ENCODE data around the gene C15orf62. TPM values are rescaled to one million over a fixed set of nuclear protein-coding genes. Genes with fewer than 3 reads are reported as not detected.

C15orf62 gene
- total RNA-seq, 1 donor from 2014 or later = not detected

GRCh38 chr15:40793216-40793989 is 23.6 kb downstream of the C15orf62 start:
- intact Hi-C loops (cut with DNase I) = no loop called here
- DNase-seq (ENCODE audit: low spot score in 2 of 2) = no peak
- Histone ChIP-seq H3K27me3 (no peaks in the 10 kb centered on the region), H3K36me3 (peaks cover 9% of the 10 kb centered on the region in 2 donors), H3K27ac (no peak overlapping the region), H3K4me1 (no peaks in the 10 kb centered on the region), H3K4me3 (no peak overlapping the region), H3K9me3 (no peaks in the 10 kb centered on the region)
- no peak for TF ChIP-seq CTCF (IDR thresholded peaks at IDR 0.05)

- Histone ChIP-seq H3K4me1 (no peaks in the 10 kb centered on the region), H3K27me3 (no peaks in the 10 kb centered on the region), H3K4me3 (no peak overlapping the region), H3K9me3 (no peaks in the 10 kb centered on the region), H3K36me3 (peaks cover 8 to 9% of the 10 kb centered on the region in 2 donors), H3K27ac (no peak overlapping the region)
- DNase-seq (ENCODE audit: low spot score in 2 of 2) = no peak
- no peak for TF ChIP-seq CTCF (IDR thresholded peaks at IDR 0.05)
- intact Hi-C loops (cut with DNase I) = no loop called here
These were observed 26.3 kb downstream of the C15orf62 start for GRCh38 chr15:40796041-40796440.

DNA sequence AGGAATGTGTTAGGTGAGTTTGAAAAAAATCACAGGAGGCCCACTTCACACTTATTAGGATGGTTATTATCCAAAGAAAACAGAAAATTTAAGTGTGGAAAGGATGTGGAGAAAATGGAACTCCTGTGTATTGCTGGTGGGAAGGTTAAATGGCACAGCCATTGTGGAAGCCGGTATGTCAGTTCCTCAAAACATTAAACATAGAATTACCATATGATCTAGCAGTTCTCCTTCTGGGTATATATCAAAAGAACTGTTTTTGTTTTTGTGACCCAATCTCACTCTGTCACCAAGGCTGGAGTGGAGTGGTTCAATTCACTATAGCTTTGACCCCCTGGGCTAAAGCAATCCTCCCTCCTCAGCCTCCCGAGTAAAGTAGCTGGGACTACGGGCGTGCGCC is 26.7 kb downstream of the C15orf62 start:
- Histone ChIP-seq H3K4me3 (no peak overlapping the region), H3K9me3 (no peaks in the 10 kb centered on the region), H3K4me1 (no peaks in the 10 kb centered on the region), H3K27me3 (no peaks in the 10 kb centered on the region), H3K36me3 (peaks cover 4 to 5% of the 10 kb centered on the region in 2 donors), H3K27ac (no peak overlapping the region)
- intact Hi-C loops (cut with DNase I) = no loop called here
- no peak for TF ChIP-seq CTCF (IDR thresholded peaks at IDR 0.05)
- no peak for DNase-seq (ENCODE audit: low spot score in 2 of 2)

DNA sequence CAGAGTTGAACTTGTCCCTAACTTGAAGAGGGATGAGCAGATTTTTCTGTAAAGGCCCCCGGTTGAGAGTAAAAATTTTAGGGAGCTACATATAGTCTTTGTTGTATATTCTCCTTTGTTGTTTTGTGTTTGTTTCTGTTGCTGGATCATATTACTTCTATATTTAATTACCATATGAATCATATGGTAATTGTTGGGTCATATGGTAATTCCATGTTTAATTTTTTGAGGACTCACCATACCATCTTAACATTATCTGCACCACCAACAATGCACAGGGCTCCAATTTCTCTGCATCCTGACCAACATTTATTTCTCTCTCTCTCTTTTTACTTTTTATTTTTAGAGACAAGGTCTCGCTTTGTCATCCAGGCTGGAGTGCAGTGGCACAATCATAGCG is 29.7 kb downstream of the C15orf62 start:
- TF ChIP-seq CTCF (IDR thresholded peaks at IDR 0.05) = no peak
- Histone ChIP-seq H3K4me3 (no peak overlapping the region), H3K9me3 (no peaks in the 10 kb centered on the region), H3K4me1 (no peaks in the 10 kb centered on the region), H3K27ac (no peak overlapping the region), H3K27me3 (no peaks in the 10 kb centered on the region), H3K36me3 (peaks cover 0 to 3% of the 10 kb centered on the region in 2 donors)
- intact Hi-C loops (cut with DNase I) = no loop called here
- DNase-seq (ENCODE audit: low spot score in 2 of 2) = no peak

- Histone ChIP-seq H3K9me3 (no peaks in the 10 kb centered on the region), H3K27ac (no peak overlapping the region), H3K4me1 (peaks cover 0 to 11% of the 10 kb centered on the region in 2 donors), H3K36me3 (peaks cover 0 to 3% of the 10 kb centered on the region in 2 donors), H3K4me3 (no peak overlapping the region), H3K27me3 (no peaks in the 10 kb centered on the region)
- intact Hi-C loops (cut with DNase I) = no loop called here
- TF ChIP-seq CTCF (IDR thresholded peaks at IDR 0.05) = no peak
- DNase-seq (ENCODE audit: low spot score in 2 of 2) = no peak
These were observed 33.3 kb downstream of the C15orf62 start for GRCh38 chr15:40803076-40803475.
